HG03571 (cell line): ENCODE results near the gene SECISBP2.

Experiments
- ATAC-seq: cut with Tn5 transposase; IDR thresholded peaks from one replicate; pipeline ENCODE4 v1.9.1; 2021; ENCODE audit not compliant: unreplicated experiment

Gene SECISBP2

GRCh38 chr9:89346696-89347095 lies 28.4 kb downstream of the SECISBP2 start:
- ATAC-seq: no peak

- ATAC-seq: no peak
Observed at GRCh38 chr9:89347651-89348050, 29.4 kb downstream of the SECISBP2 start.

GRCh38 chr9:89349607-89350006 lies 31.3 kb downstream of the SECISBP2 start:
- no peak for ATAC-seq

GRCh38 chr9:89350988-89351557 lies 32.8 kb downstream of the SECISBP2 start:
- ATAC-seq: no peak

GRCh38 chr9:89351584-89352300 lies 33.4 kb downstream of the SECISBP2 start:
- no peak for ATAC-seq

- no peak for ATAC-seq
Observed at GRCh38 chr9:89352451-89352850, 34.2 kb downstream of the SECISBP2 start.

- ATAC-seq: no peak
Observed at GRCh38 chr9:89352874-89353649, 34.8 kb downstream of the SECISBP2 start.

- no peak for ATAC-seq
Observed at GRCh38 chr9:89353989-89354388, 35.7 kb downstream of the SECISBP2 start.

- no peak for ATAC-seq
Observed at GRCh38 chr9:89354471-89354870, 36.2 kb downstream of the SECISBP2 start.

- no peak for ATAC-seq
Observed at GRCh38 chr9:89356782-89357181, 38.5 kb downstream of the SECISBP2 start.

GRCh38 chr9:89357331-89358197 lies 39.3 kb downstream of the SECISBP2 start:
- ATAC-seq: no peak

GRCh38 chr9:89358376-89358916 lies 40.1 kb downstream of the SECISBP2 start:
- no peak for ATAC-seq

- ATAC-seq: no peak
Observed at GRCh38 chr9:89358985-89359384, 40.7 kb downstream of the SECISBP2 start.

- ATAC-seq: no peak
Observed at GRCh38 chr9:89359751-89360261, 41.5 kb downstream of the SECISBP2 start.

- ATAC-seq: no peak
Observed at GRCh38 chr9:89360465-89360864, 42.2 kb downstream of the SECISBP2 start.

- ATAC-seq: no peak
Observed at GRCh38 chr9:89361031-89361430, 42.7 kb downstream of the SECISBP2 start.

- ATAC-seq: no peak
Observed at GRCh38 chr9:89361816-89362646, 43.7 kb downstream of the SECISBP2 start.

GRCh38 chr9:89362647-89363310 lies 44.5 kb downstream of the SECISBP2 start:
- ATAC-seq: no peak

- ATAC-seq: no peak
Observed at GRCh38 chr9:89363311-89363670, 45.0 kb downstream of the SECISBP2 start.
